ENCODE measurements around the gene POLR2H. TPM values are rescaled to one million over a fixed set of nuclear protein-coding genes. Genes with fewer than 3 reads are reported as not detected.

Gene POLR2H
- total and polyA plus RNA-seq, 2 of the 4 experiments (the other 2 are of a cell fraction), result 47.7 to 130 TPM

DNA sequence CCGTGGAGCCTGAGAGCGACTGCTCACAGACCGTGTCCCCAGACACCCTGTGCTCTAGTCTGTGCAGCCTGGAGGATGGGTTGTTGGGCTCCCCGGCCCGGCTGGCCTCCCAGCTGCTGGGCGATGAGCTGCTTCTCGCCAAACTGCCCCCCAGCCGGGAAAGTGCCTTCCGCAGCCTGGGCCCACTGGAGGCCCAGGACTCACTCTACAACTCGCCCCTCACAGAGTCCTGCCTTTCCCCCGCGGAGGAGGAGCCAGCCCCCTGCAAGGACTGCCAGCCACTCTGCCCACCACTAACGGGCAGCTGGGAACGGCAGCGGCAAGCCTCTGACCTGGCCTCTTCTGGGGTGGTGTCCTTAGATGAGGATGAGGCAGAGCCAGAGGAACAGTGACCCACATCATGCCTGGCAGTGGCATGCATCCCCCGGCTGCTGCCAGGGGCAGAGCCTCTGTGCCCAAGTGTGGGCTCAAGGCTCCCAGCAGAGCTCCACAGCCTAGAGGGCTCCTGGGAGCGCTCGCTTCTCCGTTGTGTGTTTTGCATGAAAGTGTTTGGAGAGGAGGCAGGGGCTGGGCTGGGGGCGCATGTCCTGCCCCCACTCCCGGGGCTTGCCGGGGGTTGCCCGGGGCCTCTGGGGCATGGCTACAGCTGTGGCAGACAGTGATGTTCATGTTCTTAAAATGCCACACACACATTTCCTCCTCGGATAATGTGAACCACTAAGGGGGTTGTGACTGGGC, 16.8 kb upstream of the POLR2H start:
- H3K9me1 ChIP-seq (ENCODE audit: insufficient read depth, low read length), result peaks cover 13% of the 10 kb centered on the region

More for the DNA sequence above, 16.8 kb upstream of the POLR2H start:
- dilution Hi-C loops (cut with HindIII; ENCODE audit: low sequenced_read_pairs, unreplicated experiment) (no loop called here), intact Hi-C loops (cut with micrococcal nuclease) (loop anchor here (10.0 kb wide), 1 partner anchor 1430 kb away; no protein-coding TSS in a partner anchor), in situ Hi-C loops (cut with MboI; ENCODE audit: low sequenced_read_pairs) (no loop called here)
- H3K18ac ChIP-seq (ENCODE audit: low read depth, low read length), result no peak overlapping the region
- no peak overlapping the region for H2BK15ac ChIP-seq (ENCODE audit: low read depth, low read length)
- CTCF ChIA-PET, result interaction anchor here (0.7 kb wide), 1 partner anchor 8 kb away, joined by 4 read pairs; no protein-coding TSS in a partner anchor
- peaks cover 3% of the 10 kb centered on the region; the same call in 1 of the 2 replicates for H4K20me1 ChIP-seq (ENCODE audit: insufficient read depth, low read length)
- ATAC-seq (ENCODE audit: low read depth) (no peak), DNase-seq (no peak)
- no peak overlapping the region for H3K9ac ChIP-seq (ENCODE audit: low read depth, low read length)
- H3K4me2 ChIP-seq (ENCODE audit: low read depth, low read length), result no peak overlapping the region
- no peak overlapping the region for H3K23ac ChIP-seq (ENCODE audit: low read depth, low read length)
- peaks cover 24% of the 10 kb centered on the region for H3K36me3 ChIP-seq (ENCODE audit: control insufficient read depth, insufficient read depth, low read length)
- H3K4me3 ChIP-seq (ENCODE audit: insufficient read depth, low read depth, low read length), result no peak overlapping the region
- POLR2A ChIA-PET (ENCODE audit: unreplicated experiment), result no interaction called here
- H4K5ac ChIP-seq (ENCODE audit: low read depth, low read length), result no peak overlapping the region
- no peak overlapping the region for H3K56ac ChIP-seq (ENCODE audit: extremely low read depth, insufficient read depth, low read length)
- no peak overlapping the region for H3K4ac ChIP-seq (ENCODE audit: low read depth, low read length)
- no peak overlapping the region for H2AK9ac ChIP-seq (replicated peaks; ENCODE audit: low read depth, low read length, poor library complexity)
- H3K27ac ChIP-seq (ENCODE audit: insufficient read depth, low read length), result no peak overlapping the region
- H2BK20ac ChIP-seq (ENCODE audit: low read depth, low read length), result no peak overlapping the region
- BruUV-seq (replicated peaks), result no TSS peak
- no peak overlapping the region for H2BK5ac ChIP-seq (ENCODE audit: low read depth, low read length, poor library complexity, severe bottlenecking)
- TF ChIP-seq, protein P1, sequence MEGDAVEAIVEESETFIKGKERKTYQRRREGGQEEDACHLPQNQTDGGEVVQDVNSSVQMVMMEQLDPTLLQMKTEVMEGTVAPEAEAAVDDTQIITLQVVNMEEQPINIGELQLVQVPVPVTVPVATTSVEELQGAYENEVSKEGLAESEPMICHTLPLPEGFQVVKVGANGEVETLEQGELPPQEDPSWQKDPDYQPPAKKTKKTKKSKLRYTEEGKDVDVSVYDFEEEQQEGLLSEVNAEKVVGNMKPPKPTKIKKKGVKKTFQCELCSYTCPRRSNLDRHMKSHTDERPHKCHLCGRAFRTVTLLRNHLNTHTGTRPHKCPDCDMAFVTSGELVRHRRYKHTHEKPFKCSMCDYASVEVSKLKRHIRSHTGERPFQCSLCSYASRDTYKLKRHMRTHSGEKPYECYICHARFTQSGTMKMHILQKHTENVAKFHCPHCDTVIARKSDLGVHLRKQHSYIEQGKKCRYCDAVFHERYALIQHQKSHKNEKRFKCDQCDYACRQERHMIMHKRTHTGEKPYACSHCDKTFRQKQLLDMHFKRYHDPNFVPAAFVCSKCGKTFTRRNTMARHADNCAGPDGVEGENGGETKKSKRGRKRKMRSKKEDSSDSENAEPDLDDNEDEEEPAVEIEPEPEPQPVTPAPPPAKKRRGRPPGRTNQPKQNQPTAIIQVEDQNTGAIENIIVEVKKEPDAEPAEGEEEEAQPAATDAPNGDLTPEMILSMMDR (conservative IDR thresholded peaks at IDR 0.05; ENCODE audit: low read depth, low read length), result no peak
- TF ChIP-seq USF2 (IDR thresholded peaks at IDR 0.05; ENCODE audit: low read depth, low read length) (no peak), CHD1 (IDR thresholded peaks at IDR 0.05; ENCODE audit: low read depth, low read length) (no peak), MAFK (IDR thresholded peaks at IDR 0.05; ENCODE audit: low read depth, low read length) (no peak), CEBPB (IDR thresholded peaks at IDR 0.05; ENCODE audit: low read depth, low read length) (no peak), FOS (IDR thresholded peaks at IDR 0.05; ENCODE audit: low read depth, low read length) (no peak), RFX5 (IDR thresholded peaks at IDR 0.05; ENCODE audit: low read depth, low read length) (no peak), MXI1 (IDR thresholded peaks at IDR 0.05; ENCODE audit: borderline replicate concordance, low read depth, low read length) (no peak), BHLHE40 (IDR thresholded peaks at IDR 0.05; ENCODE audit: low read depth, low read length) (no peak), RAD21 (IDR thresholded peaks at IDR 0.05; ENCODE audit: low read length) (no peak), RCOR1 (IDR thresholded peaks at IDR 0.05; ENCODE audit: insufficient replicate concordance, low read length) (no peak), ELK1 (IDR thresholded peaks at IDR 0.05; ENCODE audit: borderline replicate concordance, low read depth, low read length) (no peak), MAZ (IDR thresholded peaks at IDR 0.05; ENCODE audit: borderline replicate concordance, low read depth, low read length) (no peak), POLR2A (IDR thresholded peaks at IDR 0.05; ENCODE audit: low read depth, low read length) (no peak), NFE2L2 (IDR thresholded peaks at IDR 0.05; ENCODE audit: low read depth, low read length) (no peak)
- H3K9me3 ChIP-seq (ENCODE audit: control insufficient read depth, insufficient read depth, low read length), result no peaks in the 10 kb centered on the region
- H3K27me3 ChIP-seq (ENCODE audit: control insufficient read depth, insufficient read depth, low read length), result no peaks in the 10 kb centered on the region
- no peak overlapping the region for H2BK120ac ChIP-seq (ENCODE audit: low read depth, low read length)
- H3K79me1 ChIP-seq (ENCODE audit: low read depth in 1 of 2, low read length in 2 of 2), result peaks cover 8 to 32% of the 10 kb centered on the region in 2 experiments; a peak in 3 of 4 replicates
- H2AFZ ChIP-seq (replicated peaks; ENCODE audit: low read length, poor library complexity), result no peak overlapping the region
- no peak overlapping the region for H3K14ac ChIP-seq (replicated peaks; ENCODE audit: low read depth, low read length)
- H4K8ac ChIP-seq (ENCODE audit: low read depth in 2 of 2, low read length in 2 of 2), result no peak overlapping the region
- H2AK5ac ChIP-seq (ENCODE audit: low read depth, low read length), result no peak overlapping the region
- H4K91ac ChIP-seq (ENCODE audit: insufficient read depth, low read depth, low read length), result no peak overlapping the region
- WGBS, 2 experiments (ENCODE audit: extremely low coverage in 2 of 2, insufficient read length in 1 of 2), result 100% methylated on average over 2 of the region's 24 CpGs; no CpG with 5 or more reads in 1 of the 2 experiments
- H3K4me1 ChIP-seq (ENCODE audit: control insufficient read depth, insufficient read depth, low read length), result peaks cover 18% of the 10 kb centered on the region

Data from IMR-90 (cell line).